NCI-H1417 treated with DMSO at 0.1 percent for 48 hours (cell line): ENCODE results near the gene EFS.
"Not testable (repeated sequence)": the region's sequence is repeated elsewhere in the genome, so short reads cannot be mapped to it uniquely, and the experiment has no call there.

Source experiments
- DNase-seq: peaks from one replicate; lab custom pipeline; 2025; lab: John Stamatoyannopoulos, UW

Gene EFS

GRCh38 chr14:23365036-23365731 is at the start of gene EFS:
Gene EFS (minus strand): TSS chr14:23365172. CDS start chr14:23365025, 147 bp downstream.
- no peak for DNase-seq

GRCh38 chr14:23414254-23414653 is 49.3 kb upstream of the EFS start:
- no peak for DNase-seq

- DNase-seq, result no peak
Measured at GRCh38 chr14:23413681-23414080, 48.7 kb upstream of the EFS start.

GRCh38 chr14:23411563-23412525 is 46.9 kb upstream of the EFS start:
- no peak for DNase-seq

- DNase-seq, result no peak
Measured at GRCh38 chr14:23409966-23410635, 45.1 kb upstream of the EFS start.

GRCh38 chr14:23409475-23409874 is 44.5 kb upstream of the EFS start:
- no peak for DNase-seq

GRCh38 chr14:23408307-23408630 is 43.3 kb upstream of the EFS start:
- DNase-seq, result no peak

- DNase-seq, result no peak
Measured at GRCh38 chr14:23407516-23408306, 42.7 kb upstream of the EFS start, which contains the start of gene MYH6. Gene MYH6 (minus strand): TSS chr14:23408273. CDS start chr14:23407223, 1,050 bp downstream.

- DNase-seq, result no peak
Measured at GRCh38 chr14:23406725-23407355, 41.9 kb upstream of the EFS start.

GRCh38 chr14:23406244-23406643 is 41.3 kb upstream of the EFS start:
- DNase-seq, result no peak

GRCh38 chr14:23405516-23406025 is 40.6 kb upstream of the EFS start:
- no peak for DNase-seq

- DNase-seq, result no peak
Measured at GRCh38 chr14:23405096-23405495, 40.1 kb upstream of the EFS start.

GRCh38 chr14:23404331-23404900 is 39.4 kb upstream of the EFS start:
- DNase-seq, result no peak

- DNase-seq, result no peak
Measured at GRCh38 chr14:23403908-23404307, 38.9 kb upstream of the EFS start.

GRCh38 chr14:23403139-23403438 is 38.1 kb upstream of the EFS start:
- no peak for DNase-seq

GRCh38 chr14:23402296-23403138 is 37.5 kb upstream of the EFS start:
- no peak for DNase-seq

- no peak for DNase-seq
Measured at GRCh38 chr14:23401291-23401690, 36.3 kb upstream of the EFS start.

- not testable (repeated sequence) for DNase-seq
Measured at GRCh38 chr14:23400496-23401149, 35.7 kb upstream of the EFS start.

GRCh38 chr14:23399591-23399990 is 34.6 kb upstream of the EFS start:
- DNase-seq, result no peak
